Medulla oblongata (tissue), 1 donor: ENCODE results near the gene LHFPL6.
A peak's percentile ranks its signal among the peaks of the same experiment; 100 is the strongest.

Experiments used
- DNase-seq: peaks from one replicate; pipeline ENCODE4 v3.0.0-alpha.2; 2015; ENCODE audit errors: extremely low spot score

The LHFPL6 gene

DNA sequence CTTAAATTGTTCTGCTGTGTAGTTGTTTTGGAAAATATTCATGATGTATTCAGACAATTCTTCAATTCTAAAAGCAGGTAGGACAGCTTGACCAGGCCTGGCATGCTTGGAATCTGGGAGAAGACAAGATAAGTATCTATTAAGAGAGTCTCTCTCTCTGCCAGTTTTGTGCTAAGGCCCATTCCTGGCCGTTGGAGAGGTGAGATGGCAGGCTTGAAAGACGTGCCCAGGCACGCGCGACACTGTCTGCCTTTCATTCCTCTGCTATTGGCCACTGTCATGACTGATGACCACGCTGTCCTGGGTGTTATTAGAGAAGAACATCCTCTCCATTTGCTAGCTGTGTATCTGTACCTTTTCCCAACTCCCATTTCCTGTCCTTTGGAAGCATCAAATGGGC, 90.3 kb downstream of the LHFPL6 start:
- DNase-seq = no peak

DNA sequence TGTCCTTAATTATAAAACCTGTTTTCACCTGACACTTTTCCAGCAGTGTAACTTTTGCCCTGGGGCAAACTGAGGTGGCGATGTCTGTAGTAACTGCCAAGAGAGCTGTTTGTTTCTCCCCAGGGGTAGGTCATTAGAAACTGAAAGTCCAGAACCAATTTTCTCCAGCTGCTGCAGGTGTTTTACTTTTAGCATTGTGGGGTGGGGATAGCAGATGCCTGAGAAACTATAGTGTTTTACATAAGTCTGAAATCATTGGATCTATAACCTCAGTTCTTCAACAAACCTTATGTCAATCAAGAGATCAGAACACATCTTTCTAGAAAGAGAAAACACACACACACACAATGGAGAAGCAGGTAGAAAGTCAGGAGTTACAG, 92.7 kb downstream of the LHFPL6 start:
- no peak for DNase-seq

DNA sequence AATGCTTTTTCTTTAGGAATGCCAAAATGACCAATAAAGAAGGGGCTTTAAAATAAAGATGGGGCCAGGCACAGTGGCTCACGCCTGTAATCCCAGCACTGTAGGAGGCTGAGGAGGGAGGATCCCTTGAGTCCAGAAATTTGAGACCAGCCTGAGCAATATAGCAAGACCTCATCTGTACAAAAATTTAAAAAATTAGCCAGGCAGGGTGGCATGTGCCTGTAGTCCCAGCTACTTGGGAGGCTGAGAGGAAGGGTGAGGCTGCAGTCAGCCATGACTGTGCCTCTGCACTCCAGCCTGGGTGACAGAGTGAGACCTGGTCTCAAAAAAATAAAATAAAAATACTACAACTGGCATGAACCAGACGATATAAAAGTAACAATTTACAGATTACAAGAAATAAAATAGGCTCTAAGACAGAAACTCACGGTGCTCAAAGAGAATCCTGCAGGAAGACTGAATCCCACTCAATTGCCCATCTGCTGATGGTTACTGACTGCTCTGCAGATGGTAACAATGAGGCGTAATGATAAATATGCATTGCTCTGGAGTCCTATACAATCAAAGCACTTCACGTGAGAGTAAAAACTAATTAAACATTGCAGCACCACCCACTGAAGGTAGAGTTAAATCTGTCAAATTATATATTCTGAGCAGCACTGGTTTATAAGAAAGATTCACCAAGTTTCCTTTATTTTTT, 93.2 kb downstream of the LHFPL6 start:
- no peak for DNase-seq

DNA sequence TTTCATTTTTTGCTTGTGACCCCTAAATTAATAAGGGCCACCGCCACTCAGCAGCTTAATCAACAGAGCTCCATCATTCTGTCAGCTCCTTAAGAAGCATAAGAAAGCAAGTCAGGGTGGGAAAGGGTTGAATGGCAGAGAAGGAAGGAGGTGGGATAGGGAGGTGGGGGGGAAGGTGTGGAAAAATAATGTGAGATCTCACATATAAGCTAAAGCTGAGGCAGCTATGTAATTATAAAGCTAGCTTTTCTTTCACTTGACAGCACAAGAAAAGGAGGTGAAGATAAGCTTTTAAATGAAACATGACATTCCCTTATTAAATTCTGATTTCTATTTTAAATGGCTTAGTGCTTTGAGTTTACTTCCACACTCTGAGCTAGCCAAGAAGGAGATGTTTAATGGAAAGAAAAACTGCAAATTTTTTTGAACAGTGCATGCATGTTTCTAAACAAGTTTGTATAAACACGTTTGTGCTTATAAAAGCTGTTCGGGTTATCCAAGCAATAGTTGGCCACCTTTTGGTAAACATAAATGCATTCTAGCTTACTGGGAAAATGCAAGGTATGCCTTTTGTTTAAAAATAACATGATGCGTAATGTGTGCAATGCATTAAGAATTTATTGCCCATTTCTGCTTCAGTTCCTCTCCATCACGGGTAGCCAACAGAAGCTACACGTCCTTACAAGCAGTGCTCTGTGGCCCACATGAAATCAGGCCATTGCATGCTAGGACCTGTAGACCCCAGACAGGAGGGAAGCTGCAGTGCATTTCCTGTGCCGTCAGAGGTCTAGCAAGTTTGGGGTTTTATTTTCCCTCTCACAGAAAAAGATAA, 96.2 kb downstream of the LHFPL6 start:
- DNase-seq = no peak

DNA sequence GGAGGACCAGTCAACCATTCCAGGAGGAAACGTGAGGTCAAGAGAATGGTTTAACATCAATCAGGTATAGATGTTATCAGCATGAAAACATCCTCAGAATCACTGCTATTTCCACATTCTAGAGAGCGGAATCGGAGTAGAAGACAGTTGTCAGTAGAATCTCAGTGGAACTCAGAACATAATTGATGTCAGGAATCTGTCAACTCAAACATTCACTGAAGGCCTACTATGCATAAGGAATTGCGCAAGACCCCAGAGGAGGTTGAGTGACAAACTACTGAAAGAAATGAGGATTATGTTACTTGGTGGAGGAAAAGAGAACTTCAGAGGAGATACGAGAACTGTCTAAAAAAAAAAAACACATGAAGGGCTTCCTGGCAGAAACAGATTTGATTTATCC, 97.8 kb downstream of the LHFPL6 start:
- no peak for DNase-seq

DNA sequence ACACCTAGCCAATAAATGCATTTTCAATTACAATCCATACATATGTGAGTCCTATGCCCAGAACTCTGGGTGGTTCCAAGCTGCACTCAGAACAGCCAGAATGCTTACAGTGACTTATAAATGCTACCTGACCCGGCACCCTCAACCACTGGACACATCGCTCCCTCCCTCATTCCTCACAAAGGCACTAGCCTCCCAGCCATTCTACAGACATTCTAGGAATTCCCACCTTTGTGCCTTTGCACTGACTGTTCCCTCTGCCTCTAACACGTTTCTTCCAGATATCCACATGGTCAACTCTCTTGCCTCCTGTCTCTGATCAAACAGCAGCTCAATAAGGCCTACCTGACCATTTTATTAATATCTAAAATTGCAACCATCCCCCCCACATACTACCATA, 99.9 kb downstream of the LHFPL6 start:
- DNase-seq = no peak

DNA sequence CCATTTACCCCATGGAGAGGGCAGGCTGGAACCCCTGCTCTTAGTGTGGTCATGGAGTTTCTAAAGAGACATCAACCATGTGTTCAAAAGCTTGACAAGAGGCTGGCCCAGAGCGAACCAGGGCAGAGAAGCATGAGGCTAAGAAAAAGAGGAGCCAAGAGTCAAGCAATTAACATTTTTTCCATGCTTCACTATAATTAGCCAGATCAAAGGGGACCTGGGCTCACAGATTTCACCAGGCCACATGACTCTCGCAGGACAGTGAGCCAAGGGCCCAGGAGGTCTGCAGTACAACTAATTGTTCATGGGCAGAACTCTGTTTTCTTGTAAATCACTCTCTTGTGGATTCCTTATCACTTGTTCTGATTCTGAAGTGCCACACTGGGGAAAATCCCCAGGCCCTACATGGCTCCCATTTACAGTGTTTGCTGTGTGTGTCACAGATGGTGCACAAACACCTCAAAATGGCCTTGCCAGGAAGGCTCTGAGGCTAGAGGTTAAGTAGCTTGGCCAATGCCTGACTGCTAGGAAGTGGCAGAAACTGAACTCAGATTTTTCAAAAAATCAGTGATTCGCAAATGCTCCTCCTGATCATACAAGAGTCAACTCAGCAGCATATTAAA, 101.2 kb downstream of the LHFPL6 start:
- peak; percentile 56 for DNase-seq

DNA sequence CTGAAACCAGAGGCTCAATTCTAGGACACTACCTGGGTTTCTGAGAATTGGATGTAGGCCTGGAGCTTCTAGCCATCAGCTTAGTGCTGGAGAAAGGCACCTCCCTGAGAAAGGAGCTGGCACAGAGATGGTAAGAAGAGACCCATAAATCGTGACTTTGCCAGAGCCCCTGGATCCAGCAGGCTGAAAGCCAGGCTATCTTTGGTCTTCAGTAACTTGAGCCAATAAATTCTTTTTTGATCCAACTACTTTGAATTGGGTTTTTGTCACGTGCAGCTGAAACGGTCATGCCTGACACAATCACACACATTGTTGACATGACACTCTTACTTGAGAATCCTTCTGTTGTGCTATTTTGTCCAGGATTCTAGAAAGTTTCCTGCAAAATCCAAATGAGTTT, 103.4 kb downstream of the LHFPL6 start:
- DNase-seq = no peak

DNA sequence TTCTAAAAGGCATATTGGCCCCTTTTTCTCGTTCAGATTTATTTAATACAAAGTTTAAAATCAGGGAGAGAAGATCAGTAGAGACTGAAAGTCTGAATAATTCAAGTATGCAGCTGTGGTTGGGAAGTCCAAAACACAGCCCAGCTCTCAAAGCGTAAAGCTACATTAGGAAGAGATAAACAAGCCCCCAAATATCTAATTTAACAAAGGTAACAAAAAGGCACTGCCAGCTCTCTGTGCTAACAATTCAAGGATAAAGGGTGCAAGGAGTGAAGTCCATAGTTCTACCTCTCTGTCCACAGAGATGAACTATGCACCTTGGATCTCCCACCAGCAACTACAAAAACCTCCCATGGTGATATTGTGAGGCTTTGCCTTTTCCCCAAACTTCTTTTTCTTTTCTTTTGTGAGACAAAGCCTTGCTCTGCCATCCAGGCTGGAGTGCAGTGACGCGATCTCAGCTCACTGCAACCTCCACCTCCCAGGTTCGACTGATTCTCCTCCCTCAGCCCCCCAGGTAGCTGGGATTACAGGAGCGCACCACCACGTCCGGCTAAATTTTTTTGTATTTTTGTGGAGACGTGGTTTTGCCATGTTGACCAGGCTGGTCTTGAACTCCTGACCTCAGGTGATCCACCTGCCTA, 104.4 kb downstream of the LHFPL6 start:
- no peak for DNase-seq

DNA sequence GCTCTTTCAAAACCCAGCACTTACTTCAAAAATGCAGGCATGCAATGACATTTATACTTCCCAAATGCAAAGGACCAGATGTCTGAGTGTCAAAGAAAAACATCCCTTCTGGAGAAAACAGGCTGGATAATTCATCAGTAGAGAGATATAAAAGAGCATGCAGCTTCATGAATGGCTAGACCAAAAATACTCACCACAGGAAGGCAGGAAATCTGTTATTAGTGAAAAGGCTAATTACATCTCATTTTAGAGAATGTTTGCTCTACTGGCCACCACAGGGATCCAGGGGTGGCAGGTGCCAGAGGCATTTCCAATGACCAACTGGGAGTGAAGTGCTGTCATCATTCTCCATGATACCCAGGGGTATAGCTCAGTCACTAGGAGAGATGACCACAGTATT, 106.5 kb downstream of the LHFPL6 start:
- DNase-seq = no peak

DNA sequence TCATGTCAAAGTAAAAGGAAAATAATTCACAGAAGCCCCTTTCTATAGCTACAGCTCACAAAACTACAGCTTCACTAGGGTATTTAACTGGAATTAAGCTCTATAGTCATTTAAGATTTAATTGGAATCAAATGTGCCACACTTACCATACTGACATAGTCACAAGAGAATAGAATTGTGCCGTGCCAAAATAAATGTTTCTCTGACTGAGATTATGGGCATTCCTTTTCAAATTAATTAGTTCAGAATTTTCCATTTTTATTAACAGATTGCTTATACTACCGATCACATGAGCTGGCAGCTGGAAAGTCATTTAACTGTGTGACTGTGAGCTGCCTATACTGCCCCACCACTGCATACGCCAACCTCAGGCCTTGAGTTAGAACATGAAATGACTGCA, 108.4 kb downstream of the LHFPL6 start:
- DNase-seq = no peak

DNA sequence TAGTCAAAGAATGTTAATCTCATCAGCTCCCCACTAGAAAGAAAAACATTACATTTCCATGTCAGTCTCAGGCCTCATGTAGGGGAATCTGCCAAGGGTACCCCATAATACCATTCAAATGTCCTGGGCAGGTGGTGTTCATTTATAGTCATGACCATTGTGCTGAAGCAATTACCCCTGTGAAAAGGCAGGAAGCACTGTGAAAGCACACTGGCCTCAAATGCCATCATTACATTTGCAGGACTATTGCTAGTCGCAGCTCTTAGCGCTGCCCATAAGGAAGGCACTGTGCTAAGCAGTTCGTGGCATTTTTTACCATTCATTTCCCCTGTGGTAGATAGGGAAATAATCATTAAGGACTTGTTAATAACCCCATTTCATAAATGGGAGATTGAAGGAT, 109.0 kb downstream of the LHFPL6 start:
- DNase-seq = no peak

DNA sequence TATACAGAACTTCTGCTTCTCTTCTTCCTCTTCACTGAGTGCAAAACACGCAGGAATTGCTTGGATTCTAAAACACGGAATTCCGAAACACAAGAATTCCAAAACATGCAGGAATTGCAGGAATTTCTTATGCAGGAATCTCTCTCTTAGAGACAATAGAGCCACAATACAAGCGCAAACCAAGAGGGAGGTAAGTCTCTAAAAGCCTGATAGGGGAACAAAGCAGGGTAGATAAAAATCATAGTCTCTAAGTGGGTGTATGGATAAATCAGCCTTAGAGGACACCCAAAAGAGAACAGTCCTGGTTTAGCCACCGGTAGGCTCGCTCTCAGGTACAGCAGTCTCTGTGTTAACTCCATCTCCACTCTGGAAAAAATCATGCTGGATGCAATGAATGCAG, 112.9 kb downstream of the LHFPL6 start:
- DNase-seq = no peak

DNA sequence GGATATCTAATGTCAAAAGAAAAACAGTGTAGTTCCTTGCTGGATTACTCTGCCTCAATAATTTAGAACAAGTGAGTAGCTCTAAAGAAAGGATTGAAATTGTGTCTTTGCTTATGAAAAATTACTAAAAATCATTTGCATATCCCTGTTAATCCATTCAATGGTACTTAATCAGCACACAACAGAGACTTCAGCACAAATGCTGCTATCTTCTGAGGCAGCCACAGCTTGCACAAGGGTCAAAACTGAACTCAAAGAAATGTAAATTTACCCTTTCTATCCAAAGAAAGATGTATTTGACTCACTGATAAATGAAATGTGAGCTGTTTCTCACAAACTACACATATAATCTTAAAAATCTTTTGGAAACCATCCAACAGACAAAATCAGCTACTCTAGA, 116.2 kb downstream of the LHFPL6 start:
- no peak for DNase-seq

DNA sequence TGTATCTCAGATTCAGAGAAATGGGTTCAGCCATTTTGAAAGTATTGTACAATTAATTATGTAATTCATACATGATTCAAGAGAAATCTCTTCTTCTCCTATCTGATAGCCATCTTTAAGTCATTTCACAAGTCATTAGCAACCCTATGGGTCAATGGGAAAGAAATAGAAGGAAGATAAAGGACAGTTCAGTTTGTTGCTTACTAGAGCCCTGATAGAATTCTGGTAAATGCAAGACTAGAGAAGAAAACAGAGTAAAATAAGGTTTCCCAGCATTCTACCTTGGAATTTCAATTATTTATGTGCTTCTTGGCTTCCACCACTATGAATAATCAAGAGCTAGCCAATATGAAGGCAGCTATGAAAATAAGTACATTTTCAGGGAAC, 117.7 kb downstream of the LHFPL6 start:
- no peak for DNase-seq

DNA sequence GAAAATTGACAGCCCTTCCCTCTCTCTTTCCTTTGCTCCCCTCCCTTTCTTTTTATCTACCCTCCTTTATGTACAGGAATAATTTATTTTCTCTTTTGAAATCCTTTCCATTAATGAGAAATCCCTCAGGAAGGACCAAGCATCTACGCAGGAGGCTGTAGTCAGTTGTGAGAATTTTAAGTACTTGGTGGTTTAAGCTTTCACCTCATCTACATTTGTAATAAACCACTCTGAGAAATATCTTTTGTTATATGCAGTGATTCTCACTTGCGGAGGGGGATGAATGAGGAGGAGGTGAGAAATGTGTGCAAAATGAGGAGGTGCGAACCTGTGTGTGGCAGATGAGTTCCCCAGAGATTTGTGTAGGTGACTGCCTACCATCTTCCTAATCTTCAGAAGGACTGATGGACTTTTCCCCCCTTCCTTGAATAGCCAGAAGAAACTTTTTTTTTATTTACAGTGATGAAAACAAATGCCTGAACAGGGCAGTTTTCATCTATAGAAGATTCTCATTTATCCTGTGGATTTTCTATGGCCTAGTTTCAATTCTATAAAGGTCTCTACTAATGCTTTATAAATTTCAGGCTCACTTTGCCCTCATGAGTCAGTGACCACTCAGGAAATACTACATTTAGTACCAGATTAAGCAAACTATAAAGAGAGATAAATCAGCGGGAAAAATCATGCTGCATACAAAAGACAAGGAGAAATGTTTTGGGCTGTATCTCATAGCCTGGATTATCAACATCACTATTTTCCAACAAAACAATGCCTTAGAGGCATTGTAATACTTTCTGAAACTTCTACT, 118.3 kb downstream of the LHFPL6 start:
- no peak for DNase-seq

DNA sequence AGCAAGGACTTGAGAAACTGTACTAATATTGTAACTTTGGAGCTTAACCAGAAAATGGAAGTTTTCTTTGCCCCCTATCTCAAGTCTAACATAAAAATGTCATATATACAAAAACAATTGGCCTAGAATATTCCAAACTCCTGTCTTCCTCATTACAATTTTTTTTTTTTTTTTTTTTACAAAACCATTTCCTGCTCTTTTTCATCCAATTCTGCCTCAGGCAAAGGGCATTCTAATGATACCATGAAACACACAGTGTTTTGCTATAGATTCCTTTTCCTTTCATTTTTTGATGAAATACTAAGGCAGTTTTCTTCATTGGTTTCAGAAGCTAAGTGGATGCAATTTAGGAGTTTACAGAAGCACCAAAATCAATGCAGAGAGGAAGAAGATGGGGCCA, 119.7 kb downstream of the LHFPL6 start:
- DNase-seq = no peak

DNA sequence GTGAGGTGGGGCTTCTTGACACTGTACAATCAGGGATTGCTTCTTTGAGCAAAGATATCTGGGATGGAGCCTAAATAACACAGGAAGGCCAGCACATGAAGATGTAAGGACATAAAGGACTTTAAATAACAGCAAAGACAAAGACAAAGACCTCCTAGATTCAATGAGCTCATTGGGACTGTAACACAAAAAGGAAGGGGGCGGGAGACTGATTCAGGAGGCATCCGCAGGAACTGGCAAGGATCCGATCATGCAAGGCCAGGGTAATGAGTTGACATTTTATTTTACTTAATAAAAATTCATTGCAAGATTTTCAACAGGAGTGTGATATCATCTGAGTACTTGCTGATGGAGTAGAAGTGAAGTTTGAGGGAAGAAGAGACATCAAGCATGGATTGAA, 121.5 kb downstream of the LHFPL6 start:
- DNase-seq = no peak

DNA sequence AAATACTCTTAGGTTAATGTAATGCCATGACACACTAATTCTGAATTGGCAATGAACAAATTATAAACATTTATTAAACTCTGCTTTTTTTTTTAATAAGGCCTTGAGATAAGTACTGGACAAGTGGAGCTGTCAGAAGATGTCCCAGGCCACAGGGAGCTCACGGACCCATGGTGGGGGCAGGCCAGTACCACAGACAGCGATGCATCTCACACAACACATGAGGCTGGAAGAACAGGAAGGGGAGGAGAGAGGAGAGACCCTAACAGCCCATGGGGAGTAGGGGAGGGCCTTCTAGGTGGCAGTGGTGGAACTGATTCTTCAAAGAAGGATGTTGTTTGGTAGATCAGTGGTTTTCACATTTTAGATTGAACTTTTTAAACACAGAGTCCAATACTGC, 128.4 kb downstream of the LHFPL6 start:
- no peak for DNase-seq

DNA sequence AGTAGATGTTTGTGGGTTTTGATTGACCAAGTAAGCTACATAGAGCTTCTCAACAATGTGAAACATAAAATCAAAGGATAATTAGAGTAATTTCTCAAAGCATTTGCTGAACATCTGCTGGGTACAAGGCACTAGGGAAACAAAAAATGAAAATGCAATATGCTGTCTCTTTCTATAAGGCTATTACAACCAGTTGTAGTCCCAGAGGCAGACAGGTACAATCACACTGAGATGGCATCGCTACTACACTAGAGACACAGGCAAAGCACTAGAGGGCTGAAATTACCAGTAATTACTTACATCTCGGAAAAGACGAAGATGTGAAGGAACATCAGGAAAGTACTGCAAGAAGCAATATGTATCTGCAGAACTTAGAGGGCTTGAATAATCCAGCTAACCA, 133.3 kb downstream of the LHFPL6 start:
- DNase-seq = no peak

DNA sequence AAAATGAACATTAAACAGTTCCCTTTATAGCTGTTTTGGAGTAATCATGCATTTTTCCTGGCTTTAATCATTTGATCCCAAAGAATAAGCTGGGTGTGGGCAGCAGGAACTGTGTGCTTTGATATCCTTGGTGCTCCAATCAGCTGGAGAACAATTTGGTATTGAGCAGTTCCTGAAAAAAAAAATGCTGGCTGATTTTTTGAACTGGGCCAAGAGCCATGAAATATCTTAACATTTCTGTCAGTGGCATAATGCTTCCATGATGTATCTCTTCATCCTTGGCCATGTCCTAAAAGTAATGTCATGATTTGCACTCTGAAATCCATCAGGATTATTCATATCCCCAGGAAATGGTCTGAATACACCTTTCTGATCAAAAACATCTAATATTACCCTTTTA, 134.7 kb downstream of the LHFPL6 start:
- no peak for DNase-seq

DNA sequence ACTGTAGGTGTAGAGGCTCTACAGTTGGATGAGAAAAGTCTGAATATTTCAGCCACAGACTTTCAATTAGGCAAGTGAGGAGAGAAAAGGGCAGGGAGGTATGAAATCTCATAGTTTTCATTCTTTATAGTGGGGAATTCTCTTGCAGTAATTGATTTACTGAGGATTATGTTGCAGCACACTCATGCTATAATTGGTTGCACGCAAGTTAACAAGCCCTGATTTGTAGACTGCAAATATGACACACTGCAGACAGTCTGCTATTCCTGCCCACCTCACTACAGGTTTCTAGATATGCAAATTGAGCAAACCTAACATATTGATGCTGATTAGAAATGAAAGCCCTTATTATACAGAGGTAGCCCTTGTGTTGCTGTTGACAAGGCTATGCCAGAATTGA, 139.4 kb downstream of the LHFPL6 start:
- no peak for DNase-seq
